ENCODE measurements around the gene ADAMTS2.

The ADAMTS2 gene

DNA sequence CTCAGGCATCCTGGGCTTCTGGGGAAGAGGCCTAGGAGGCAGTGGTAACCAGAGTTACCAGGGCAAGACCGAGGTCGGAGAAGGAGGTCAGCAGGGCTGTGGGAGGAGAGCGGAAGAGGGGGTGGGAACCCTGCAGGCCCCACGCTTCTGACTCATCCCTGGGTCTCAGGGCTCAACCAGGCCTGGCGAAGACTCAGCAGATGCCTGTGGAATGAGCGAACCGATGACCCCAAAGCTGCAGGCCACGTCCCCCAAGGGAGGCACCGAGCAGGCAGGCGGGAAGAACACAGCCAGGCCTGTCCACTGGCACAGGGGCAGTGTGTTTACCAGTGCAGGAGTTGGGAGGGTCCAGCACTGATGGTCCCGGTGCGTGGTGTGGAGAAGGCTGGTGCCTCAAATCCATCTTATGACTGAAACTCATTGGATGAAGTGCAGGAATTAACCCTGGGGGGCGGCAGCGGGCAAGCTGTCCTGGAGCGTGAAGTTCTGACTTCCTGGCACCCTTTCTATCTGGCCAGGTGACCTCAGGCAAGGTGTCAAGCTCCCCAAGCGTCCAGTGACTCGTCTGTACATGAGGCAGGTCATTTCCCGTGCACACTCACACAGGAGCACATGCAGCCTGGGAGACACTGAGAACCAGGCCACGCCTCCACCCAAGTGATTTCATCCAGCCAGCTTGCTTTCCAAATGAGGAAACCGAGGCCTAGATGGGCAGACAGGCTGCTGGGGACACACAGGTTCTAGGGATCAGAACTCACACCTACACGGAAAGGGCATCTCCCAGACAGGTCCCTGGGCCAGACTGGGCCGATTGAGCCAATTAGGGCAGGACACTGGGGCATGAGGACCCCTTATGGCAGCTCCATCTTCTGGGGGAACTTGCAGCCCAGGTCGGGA lies 69.1 kb downstream of the ADAMTS2 start:
- DNase-seq = no peak

GRCh38 chr5:179275381-179275878 lies 69.8 kb downstream of the ADAMTS2 start:
- DNase-seq = no peak

DNA sequence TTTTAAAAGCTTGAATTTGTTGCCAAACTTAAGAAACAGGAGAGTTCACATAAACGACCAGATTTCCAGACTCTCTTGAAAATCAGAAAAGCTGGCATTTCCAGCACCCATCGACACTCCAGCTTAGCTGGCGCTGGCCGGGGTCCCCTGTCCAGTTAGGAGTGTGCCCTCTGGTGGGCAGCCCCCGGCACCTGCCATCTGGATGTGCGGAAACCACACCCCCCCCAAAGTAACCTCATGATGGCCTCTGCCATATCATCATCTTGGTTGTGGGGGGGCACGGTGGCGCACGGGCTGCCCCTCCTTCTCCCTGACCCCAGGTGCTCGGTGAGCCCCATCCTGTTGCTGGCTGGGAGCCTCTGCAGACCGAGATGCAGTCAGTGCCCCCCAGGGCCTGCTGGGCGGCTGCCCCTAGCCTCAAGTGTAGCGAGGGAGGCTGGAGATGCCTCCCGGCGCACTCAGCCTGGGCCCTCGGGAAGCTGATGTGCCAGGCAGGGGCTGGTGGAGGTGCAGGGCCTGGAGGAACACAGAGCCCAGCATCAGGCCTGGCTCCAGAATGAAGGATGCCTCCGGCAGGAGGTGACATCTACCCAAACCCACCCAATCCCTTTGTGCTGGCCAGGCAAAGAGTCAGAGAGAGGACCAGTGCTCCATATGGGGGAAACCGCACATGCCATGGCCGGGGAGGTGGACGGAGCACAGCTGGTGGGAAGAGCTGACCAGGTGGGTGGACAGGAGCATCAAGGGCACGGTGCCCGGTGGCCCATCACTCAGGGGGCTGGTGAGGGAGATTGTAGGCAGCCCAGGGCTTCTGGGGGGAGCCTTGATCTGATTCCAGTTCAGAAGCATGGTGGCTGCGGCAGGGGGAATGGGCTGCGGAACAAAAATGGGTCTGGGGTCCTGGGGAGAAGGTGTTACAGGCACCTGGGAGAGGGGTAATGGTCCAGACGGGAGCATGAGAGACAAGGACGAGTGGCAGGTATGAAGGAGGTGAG lies 70.6 kb downstream of the ADAMTS2 start:
- no peak for DNase-seq

- DNase-seq = no peak
Observed at GRCh38 chr5:179273441-179274145, 71.7 kb downstream of the ADAMTS2 start.

GRCh38 chr5:179273073-179273435 lies 72.2 kb downstream of the ADAMTS2 start:
- no peak for DNase-seq

GRCh38 chr5:179272326-179273072 lies 72.8 kb downstream of the ADAMTS2 start:
- no peak for DNase-seq

DNA sequence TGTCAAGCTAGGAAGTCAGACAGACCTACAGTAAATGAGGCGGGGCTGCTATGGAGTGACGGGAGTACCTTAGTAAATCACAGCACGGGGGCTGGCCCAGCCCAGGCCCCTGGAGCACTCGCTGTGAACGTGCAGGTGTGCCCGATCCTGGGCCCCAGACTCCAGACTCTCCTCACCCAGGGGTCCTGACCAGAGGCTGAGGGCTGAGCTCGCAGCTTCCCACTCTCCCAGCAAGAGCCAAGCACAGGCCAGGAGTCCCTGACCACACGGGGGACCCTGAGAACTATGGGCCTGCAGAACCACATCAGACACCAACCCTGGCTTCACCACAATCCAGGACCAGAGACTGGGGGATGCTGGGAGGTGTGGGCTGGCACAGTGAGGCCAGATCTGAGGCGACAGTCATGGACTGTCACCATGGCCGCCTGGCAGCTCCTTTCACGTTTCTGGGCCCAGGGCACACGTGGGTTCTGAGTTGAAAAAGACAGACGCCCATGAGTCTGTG lies 73.4 kb downstream of the ADAMTS2 start:
- DNase-seq = no peak

GRCh38 chr5:179271428-179271734 lies 73.9 kb downstream of the ADAMTS2 start:
- no peak for DNase-seq

GRCh38 chr5:179270581-179271427 lies 74.5 kb downstream of the ADAMTS2 start:
- no peak for DNase-seq

GRCh38 chr5:179269781-179270543 lies 75.3 kb downstream of the ADAMTS2 start:
- no peak for DNase-seq

- DNase-seq = no peak
Observed at GRCh38 chr5:179268966-179269693, 76.1 kb downstream of the ADAMTS2 start.

DNA sequence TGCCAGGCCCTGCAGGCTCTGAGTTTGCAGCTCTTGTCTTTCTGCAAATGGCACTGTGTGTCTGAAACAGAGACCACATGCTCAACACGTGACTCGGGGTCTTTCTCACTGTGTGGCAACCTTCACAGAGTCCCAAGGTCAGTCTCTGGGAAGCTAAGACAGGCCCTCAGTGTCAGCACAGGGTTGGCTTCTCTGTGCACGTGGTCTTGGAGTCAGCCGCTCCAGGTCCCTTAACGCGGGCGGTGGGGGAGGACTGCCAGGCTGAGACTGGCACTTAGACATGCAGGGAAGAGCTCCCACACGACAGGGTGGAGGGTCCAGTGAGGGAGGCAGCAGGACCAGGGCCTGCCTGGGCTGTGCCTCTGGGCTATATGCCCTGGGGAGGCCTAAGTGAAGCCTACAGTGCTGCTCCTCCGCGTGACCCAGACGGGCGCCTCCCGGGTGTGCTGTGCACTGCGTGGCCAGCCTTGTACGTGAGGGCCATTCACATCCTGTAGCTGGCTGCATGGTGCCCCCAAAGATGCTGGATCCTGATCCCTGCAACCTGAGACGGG lies 76.8 kb downstream of the ADAMTS2 start:
- no peak for DNase-seq

GRCh38 chr5:179267671-179268083 lies 77.6 kb downstream of the ADAMTS2 start:
- DNase-seq = no peak

GRCh38 chr5:179267071-179267670 lies 78.1 kb downstream of the ADAMTS2 start:
- no peak for DNase-seq

- no peak for DNase-seq
Observed at GRCh38 chr5:179266291-179267070, 78.8 kb downstream of the ADAMTS2 start.

DNA sequence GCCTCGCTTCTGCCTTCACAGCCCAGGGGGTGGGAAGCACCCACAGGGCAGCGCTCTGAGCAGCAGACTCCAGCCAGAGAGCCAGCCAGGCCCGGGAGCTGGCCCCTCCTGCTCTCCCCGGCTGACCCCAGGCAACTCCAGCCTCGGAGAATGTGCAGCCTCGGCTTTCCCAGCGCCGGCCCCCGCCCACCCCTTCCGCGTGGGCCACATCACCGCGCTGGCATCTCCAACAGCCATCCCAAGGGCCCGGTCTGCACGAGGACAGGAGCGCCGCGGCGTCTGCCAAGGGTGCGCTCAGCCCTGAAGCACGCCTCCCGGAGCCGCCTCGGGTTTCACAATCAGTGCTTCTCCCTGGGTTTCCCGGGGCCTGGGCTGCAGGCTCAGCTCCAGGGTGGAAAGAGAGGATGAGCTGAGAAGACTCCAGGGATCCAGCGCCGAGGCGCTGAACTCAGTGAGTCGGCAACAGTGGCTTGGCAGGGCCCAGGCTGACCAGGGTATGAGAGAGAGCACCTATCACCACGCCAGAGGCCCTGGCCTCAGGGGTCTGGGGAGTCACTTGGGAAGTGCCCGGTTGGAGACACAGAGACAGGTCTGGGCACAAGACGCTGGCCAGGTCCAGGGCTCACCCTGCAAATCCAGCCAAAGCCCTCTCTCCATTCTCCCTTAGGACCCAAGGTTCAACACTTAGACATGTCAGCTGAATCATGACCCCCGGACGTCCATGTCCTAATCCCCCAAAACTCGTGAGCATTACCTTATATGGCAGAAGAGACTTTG lies 79.6 kb downstream of the ADAMTS2 start:
- DNase-seq = no peak

Data from NCI-H1694 (cell line).